GM19395 (cell line): ENCODE data around the gene OR13J1.

Source experiments
- ATAC-seq: cut with Tn5 transposase; IDR thresholded peaks from one replicate; pipeline ENCODE4 v1.9.1; 2021; ENCODE audit warnings: mild to moderate bottlenecking, moderate library complexity; ENCODE audit not compliant: unreplicated experiment

OR13J1 gene

DNA sequence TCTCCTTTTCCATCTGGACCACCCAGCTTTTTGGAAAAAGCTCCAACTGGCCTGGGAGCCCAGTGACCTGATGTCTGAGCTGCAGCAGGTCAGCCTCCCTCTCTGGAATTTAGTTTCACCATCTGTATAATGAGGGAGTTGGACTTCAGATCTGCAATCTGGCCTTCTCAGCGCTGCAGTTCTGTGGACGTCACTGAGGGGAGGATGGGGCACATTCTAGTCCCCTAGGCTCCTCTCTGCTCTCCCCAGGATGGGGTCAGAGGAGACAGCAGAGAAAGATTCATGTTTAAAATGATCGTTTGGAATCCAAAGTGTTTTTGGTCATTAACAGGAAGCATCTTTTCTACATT lies 10.2 kb downstream of the OR13J1 start:
- no peak for ATAC-seq

GRCh38 chr9:35859310-35859989 lies 10.8 kb downstream of the OR13J1 start:
- no peak for ATAC-seq

- no peak for ATAC-seq
Observed at GRCh38 chr9:35858458-35858857, 11.7 kb downstream of the OR13J1 start.

DNA sequence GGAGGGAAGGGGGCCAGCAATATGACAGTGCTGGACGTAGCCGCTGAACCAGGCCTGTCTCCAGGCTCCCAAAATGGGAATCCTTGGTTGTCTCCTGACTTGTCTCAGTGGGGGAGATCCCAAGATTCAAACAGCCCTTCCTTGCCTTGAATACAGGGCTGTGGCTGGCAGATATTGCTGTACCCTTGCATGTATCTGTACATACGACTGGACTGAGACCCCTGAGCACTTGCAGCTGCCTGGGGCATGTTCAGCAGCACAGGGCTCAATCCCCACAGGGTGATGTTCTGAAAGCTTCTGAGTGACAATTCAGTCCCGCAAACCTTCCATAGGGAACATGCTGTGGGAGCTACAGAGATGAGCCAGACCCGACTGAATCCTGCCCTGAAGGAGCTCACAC lies 13.3 kb downstream of the OR13J1 start:
- no peak for ATAC-seq

- ATAC-seq: no peak
Observed at GRCh38 chr9:35856206-35856605, 14.0 kb downstream of the OR13J1 start.

- no peak for ATAC-seq
Observed at GRCh38 chr9:35854091-35854762, 16.0 kb downstream of the OR13J1 start.

DNA sequence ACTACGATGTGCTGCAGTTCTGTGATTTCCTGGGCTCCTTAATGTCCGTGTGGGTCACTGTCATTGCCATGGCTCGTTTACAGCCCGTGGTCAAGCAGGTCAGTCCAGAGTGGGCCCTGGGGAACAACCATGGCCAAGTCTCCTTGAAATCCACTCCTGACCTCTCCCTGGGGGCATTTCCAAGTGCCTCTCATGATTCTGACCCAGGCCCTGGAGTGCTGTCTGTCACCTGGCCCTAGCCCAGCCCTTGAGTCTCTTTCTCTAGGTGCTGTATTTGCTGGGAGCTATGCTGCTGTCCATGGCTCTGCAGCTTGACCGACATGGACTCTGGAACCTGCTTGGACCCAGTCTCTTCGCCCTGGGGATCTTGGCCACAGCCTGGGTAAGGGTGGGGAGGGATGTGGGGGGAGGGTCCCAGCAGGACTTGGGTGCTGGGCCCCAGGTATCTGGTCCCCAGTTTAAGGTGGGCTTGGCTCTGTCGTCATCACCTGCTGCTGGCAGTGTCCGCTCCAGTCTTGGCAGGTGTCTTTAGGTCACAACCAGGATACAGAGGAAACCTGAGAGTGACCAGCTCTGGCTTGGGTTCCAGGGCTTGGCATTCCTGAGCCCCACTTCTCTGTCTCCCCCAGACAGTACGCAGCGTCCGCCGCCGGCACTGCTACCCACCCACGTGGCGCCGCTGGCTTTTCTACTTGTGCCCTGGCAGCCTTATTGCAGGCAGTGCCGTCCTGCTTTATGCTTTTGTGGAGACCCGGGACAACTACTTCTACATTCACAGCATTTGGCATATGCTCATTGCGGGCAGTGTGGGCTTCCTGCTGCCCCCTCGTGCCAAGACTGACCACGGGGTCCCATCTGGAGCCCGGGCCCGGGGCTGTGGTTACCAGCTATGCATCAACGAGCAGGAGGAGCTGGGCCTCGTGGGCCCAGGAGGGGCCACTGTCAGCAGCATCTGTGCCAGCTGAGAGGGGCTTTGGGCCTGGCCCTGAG lies 17.0 kb downstream of the OR13J1 start:
- ATAC-seq: no peak

GRCh38 chr9:35852267-35852815 lies 17.9 kb downstream of the OR13J1 start:
- no peak for ATAC-seq

DNA sequence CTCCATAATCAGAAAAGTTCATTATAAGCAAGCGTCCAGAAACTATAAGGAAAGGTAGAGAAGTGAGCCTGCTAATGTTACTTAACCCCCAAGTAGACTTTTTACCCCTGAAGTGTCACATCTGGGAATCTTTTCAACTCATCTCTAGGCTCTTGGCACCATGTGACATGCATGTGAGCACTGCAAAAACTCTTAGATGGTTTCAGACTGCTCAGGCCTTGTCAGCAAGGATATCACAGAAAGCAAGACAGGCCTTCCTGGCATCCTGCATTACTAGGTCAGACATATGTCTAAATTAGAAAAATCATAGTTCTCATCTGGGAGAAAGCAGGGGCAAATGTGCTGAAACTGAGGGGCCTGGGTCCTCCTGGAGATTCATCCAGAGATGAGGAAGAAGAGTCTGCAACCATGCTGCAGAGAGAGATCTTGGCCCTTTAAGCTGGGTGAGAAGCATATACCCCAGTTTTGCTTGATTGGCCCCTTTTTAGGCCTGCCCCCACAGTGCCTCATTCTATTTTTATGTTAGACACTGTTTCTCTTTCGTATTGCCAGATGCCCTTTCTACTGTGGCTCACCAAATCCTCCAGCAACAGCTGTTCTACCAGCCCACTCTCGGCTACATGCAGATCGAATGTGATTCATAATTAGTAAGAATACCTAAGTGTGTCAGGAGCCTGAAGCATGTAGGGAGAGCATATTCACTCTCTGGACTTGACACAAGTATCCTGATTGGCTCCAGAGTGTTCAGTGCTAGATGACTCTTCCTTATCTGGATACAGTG lies 22.2 kb downstream of the OR13J1 start:
- peak; percentile 93 for ATAC-seq

GRCh38 chr9:35845824-35846771 lies 24.1 kb downstream of the OR13J1 start:
- ATAC-seq: no peak

GRCh38 chr9:35844628-35845270 lies 25.5 kb downstream of the OR13J1 start:
- ATAC-seq: no peak

- ATAC-seq: peak; percentile 72
Observed at GRCh38 chr9:35842795-35843194, 27.4 kb downstream of the OR13J1 start.

- no peak for ATAC-seq
Observed at GRCh38 chr9:35842020-35842745, 28.0 kb downstream of the OR13J1 start.

DNA sequence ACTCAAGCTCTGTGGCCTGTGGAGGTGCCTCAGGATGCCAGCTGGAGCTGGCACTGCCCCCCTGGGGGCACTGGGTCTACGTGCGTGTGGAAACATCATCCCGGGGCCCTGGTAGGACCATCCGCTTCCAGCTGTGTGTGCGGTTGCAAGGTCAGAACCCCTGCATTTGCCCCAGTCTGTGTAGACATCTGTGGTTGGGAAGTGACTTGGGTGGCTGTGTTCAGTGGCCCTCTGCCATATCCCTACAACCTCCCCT lies 28.6 kb downstream of the OR13J1 start:
- no peak for ATAC-seq

- no peak for ATAC-seq
Observed at GRCh38 chr9:35840881-35841644, 29.1 kb downstream of the OR13J1 start.

DNA sequence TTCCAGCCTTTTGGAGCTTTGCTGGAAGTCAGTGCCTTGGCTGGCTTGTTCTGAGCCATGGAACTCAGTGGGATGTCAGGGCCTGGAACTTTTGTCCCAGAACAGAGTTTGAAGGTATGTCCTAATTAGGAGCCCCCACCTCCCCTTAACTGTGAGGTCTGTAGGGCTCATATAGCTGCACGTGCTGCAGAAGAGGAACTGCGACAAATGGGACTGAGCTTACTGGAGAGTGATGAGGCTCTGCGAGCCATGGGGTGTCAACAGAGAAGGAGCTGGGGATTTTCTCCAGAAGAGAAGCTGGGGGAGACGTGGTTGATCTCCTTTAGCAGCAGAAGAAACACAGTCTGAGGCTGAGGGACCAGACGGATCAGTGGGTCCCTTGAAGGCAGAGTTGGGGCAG lies 30.3 kb downstream of the OR13J1 start:
- no peak for ATAC-seq

- no peak for ATAC-seq
Observed at GRCh38 chr9:35836595-35836994, 33.6 kb downstream of the OR13J1 start.

DNA sequence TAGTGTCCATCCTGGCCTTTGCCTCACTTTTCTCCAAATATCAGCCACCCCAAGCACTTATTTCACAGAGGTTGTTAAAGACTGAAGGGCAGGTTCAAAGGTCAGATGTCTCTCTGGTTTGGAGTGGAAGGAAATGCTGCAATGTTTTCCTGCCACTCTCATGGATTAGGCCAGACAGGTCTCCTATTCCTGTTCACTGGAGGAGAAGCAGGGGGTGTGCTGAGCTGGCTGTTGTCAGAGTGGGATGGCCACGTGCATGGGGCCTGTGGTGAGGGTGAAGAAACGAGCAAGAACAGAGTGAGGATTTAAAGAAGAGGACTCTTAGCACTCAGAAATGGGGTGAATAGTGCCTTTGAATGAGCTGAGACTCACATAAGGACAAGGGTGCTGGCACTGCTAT lies 34.4 kb downstream of the OR13J1 start:
- ATAC-seq: no peak
